NCI-H1417 treated with DMSO at 0.1 percent for 48 hours (cell line): ENCODE results near the gene MEIS2.
A peak's percentile ranks its signal among the peaks of the same experiment; 100 is the strongest.

Experiments
- DNase-seq: peaks from one replicate; lab custom pipeline; 2025; lab: John Stamatoyannopoulos, UW

The MEIS2 gene

GRCh38 chr15:36961956-36962355 lies 138.4 kb downstream of the MEIS2 start:
- no peak for DNase-seq

- no peak for DNase-seq
Observed at GRCh38 chr15:36960947-36961227, 139.5 kb downstream of the MEIS2 start.

GRCh38 chr15:36960179-36960946 lies 140.0 kb downstream of the MEIS2 start:
- no peak for DNase-seq

- DNase-seq, result no peak
Observed at GRCh38 chr15:36959746-36960145, 140.6 kb downstream of the MEIS2 start.

GRCh38 chr15:36958606-36959005 lies 141.7 kb downstream of the MEIS2 start:
- no peak for DNase-seq

- no peak for DNase-seq
Observed at GRCh38 chr15:36954486-36954885, 145.9 kb downstream of the MEIS2 start.

GRCh38 chr15:36953346-36953745 lies 147.0 kb downstream of the MEIS2 start:
- no peak for DNase-seq

GRCh38 chr15:36951731-36952247 lies 148.6 kb downstream of the MEIS2 start:
- peak; percentile 61 for DNase-seq

- DNase-seq, result no peak
Observed at GRCh38 chr15:36950371-36950770, 150.0 kb downstream of the MEIS2 start.

GRCh38 chr15:36948982-36949381 lies 151.4 kb downstream of the MEIS2 start:
- no peak for DNase-seq

- DNase-seq, result no peak
Observed at GRCh38 chr15:36947035-36947719, 153.2 kb downstream of the MEIS2 start.

GRCh38 chr15:36944442-36944841 lies 155.9 kb downstream of the MEIS2 start:
- DNase-seq, result no peak

- no peak for DNase-seq
Observed at GRCh38 chr15:36943508-36944361, 156.6 kb downstream of the MEIS2 start.

- no peak for DNase-seq
Observed at GRCh38 chr15:36942248-36942827, 158.0 kb downstream of the MEIS2 start.

GRCh38 chr15:36941798-36942197 lies 158.6 kb downstream of the MEIS2 start:
- no peak for DNase-seq

- DNase-seq, result no peak
Observed at GRCh38 chr15:36940636-36941260, 159.6 kb downstream of the MEIS2 start.

- no peak for DNase-seq
Observed at GRCh38 chr15:36940219-36940618, 160.1 kb downstream of the MEIS2 start.

GRCh38 chr15:36938764-36939163 lies 161.6 kb downstream of the MEIS2 start:
- DNase-seq, result no peak

- no peak for DNase-seq
Observed at GRCh38 chr15:36938131-36938530, 162.2 kb downstream of the MEIS2 start.

- no peak for DNase-seq
Observed at GRCh38 chr15:36936613-36937012, 163.7 kb downstream of the MEIS2 start.

GRCh38 chr15:36933255-36933990 lies 166.9 kb downstream of the MEIS2 start:
- no peak for DNase-seq
